Mammary epithelial cell (primary cell): Measurements from ENCODE around the gene RPL10.

ENCODE experiments used
- EZH2 ChIP-seq: IDR thresholded peaks from 2 replicates; pipeline ENCODE4 v1.6.1; 2012; ENCODE audit warnings: low read length, inconsistent platforms, borderline replicate concordance
- TF ChIP-seq, protein P1 (sequence below), 2 donors: IDR thresholded peaks in 1 of 2; conservative IDR thresholded peaks in 1 of 2; 2 replicates each; pipeline ENCODE4 v1.5.1; 2011 to 2012; ENCODE audit warnings: inconsistent platforms in 2 of 2, low read length in 2 of 2, mild to moderate bottlenecking in 2 of 2, control low read depth in 1 of 2, low read depth in 1 of 2; ENCODE audit not compliant: insufficient read depth in 1 of 2; ENCODE audit errors: extremely low read depth in 1 of 2

DNA sequence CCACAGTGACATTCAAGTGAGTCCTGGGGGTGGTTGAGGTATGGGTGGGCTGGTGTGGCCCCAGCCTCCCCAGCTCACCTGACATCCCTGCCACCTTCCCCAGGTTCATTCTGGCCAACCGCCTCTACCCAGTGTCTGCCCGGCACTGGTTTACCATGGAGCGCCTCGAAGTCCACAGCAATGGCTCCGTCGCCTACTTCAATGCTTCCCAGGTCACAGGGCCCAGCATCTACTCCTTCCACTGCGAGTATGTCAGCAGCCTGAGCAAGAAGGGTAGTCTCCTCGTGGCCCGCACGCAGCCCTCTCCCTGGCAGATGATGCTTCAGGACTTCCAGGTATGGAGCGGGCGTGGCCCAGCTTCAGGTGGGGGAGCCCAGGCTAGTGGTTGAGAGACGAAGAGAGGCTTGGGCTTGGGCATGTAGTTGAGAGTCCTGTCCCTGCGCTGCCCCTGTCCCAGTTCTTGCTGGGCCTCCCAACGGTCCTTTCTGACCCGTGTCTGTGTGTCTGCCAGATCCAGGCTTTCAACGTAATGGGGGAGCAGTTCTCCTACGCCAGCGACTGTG lies 37.1 kb downstream of the RPL10 start:
- TF ChIP-seq, protein P1, sequence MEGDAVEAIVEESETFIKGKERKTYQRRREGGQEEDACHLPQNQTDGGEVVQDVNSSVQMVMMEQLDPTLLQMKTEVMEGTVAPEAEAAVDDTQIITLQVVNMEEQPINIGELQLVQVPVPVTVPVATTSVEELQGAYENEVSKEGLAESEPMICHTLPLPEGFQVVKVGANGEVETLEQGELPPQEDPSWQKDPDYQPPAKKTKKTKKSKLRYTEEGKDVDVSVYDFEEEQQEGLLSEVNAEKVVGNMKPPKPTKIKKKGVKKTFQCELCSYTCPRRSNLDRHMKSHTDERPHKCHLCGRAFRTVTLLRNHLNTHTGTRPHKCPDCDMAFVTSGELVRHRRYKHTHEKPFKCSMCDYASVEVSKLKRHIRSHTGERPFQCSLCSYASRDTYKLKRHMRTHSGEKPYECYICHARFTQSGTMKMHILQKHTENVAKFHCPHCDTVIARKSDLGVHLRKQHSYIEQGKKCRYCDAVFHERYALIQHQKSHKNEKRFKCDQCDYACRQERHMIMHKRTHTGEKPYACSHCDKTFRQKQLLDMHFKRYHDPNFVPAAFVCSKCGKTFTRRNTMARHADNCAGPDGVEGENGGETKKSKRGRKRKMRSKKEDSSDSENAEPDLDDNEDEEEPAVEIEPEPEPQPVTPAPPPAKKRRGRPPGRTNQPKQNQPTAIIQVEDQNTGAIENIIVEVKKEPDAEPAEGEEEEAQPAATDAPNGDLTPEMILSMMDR (conservative IDR thresholded peaks at IDR 0.05 in 1 of 2, IDR thresholded peaks at IDR 0.05 in 1 of 2; ENCODE audit: extremely low read depth in 1 of 2, insufficient read depth in 1 of 2, low read depth in 1 of 2, low read length in 2 of 2) = no peak
- no peak for TF ChIP-seq EZH2
